Loucy (cell line): Measurements from ENCODE around the gene ZNF516.

Source experiments
- H2AFZ ChIP-seq: fragments of 200-600 bp; sonication (generic); 2 replicates; pipeline ENCODE4 v1.6.0; 2016; ENCODE audit warnings: antibody characterized with exemption, mild to moderate bottlenecking, low read length, moderate library complexity
- H3F3A ChIP-seq: fragments of 200-600 bp; 2 replicates; pipeline ENCODE4 v1.6.0; 2016; ENCODE audit warnings: antibody characterized with exemption, low read depth, mild to moderate bottlenecking
- H3K27me3 ChIP-seq: fragments of 200-600 bp; sonication (generic); 2 replicates; pipeline ENCODE4 v1.6.1; 2014; ENCODE audit warnings: low read length, mild to moderate bottlenecking; ENCODE audit not compliant: insufficient read depth, poor library complexity, severe bottlenecking
- H3K36me3 ChIP-seq: fragments of 200-600 bp; sonication (generic); 2 replicates; pipeline ENCODE4 v1.6.1; 2016; ENCODE audit warnings: low read length; ENCODE audit not compliant: insufficient read depth
- H3K4me1 ChIP-seq: fragments of 200-600 bp; sonication (generic); 2 replicates; pipeline ENCODE4 v1.5.1; 2014; ENCODE audit warnings: low read length, mild to moderate bottlenecking; ENCODE audit not compliant: insufficient read depth, poor library complexity, severe bottlenecking
- H3K4me2 ChIP-seq: fragments of 200-600 bp; sonication (generic); 2 replicates; pipeline ENCODE4 v1.6.0; 2014; ENCODE audit warnings: antibody characterized with exemption, low read length, low read depth, mild to moderate bottlenecking; ENCODE audit not compliant: poor library complexity, severe bottlenecking
- H3K4me3 ChIP-seq: fragments of 200-600 bp; sonication (generic); 2 replicates; pipeline ENCODE4 v1.5.1; 2014; ENCODE audit warnings: low read length, mild to moderate bottlenecking, mixed read lengths; ENCODE audit not compliant: poor library complexity, severe bottlenecking
- H3K79me2 ChIP-seq: fragments of 200-600 bp; sonication (generic); 2 replicates; pipeline ENCODE4 v1.6.1; 2014; ENCODE audit warnings: low read length; ENCODE audit not compliant: insufficient read depth
- H3K9ac ChIP-seq: fragments of 200-600 bp; sonication (generic); 2 replicates; pipeline ENCODE4 v1.6.0; 2014; ENCODE audit warnings: mild to moderate bottlenecking, low read depth, low read length, moderate library complexity; ENCODE audit not compliant: poor library complexity, severe bottlenecking
- H3K9me2 ChIP-seq: fragments of 200-600 bp; sonication (generic); replicated peaks from 2 replicates; pipeline ENCODE4 v1.6.1; 2016; ENCODE audit warnings: low read depth, low read length, mixed read lengths
- H3K9me3 ChIP-seq: fragments of 200-600 bp; sonication (generic); 2 replicates; pipeline ENCODE4 v1.6.1; 2014; ENCODE audit warnings: mild to moderate bottlenecking, antibody characterized with exemption, low read length, low read depth; ENCODE audit not compliant: insufficient read depth
- H4K20me1 ChIP-seq: fragments of 200-600 bp; sonication (generic); 2 replicates; pipeline ENCODE4 v1.6.0; 2014; ENCODE audit warnings: antibody characterized with exemption, low read length, mild to moderate bottlenecking; ENCODE audit not compliant: insufficient read depth, poor library complexity, severe bottlenecking
- CTCF ChIP-seq: fragments of 200-600 bp; sonication (generic); conservative IDR thresholded peaks from 2 replicates; pipeline ENCODE4 v1.5.1; 2014; ENCODE audit warnings: mild to moderate bottlenecking, antibody characterized with exemption, low read length
- EZH2phosphoT487 ChIP-seq: fragments of 200-600 bp; IDR thresholded peaks from 2 replicates; pipeline ENCODE4 v1.6.1; 2018; ENCODE audit warnings: antibody characterized with exemption, mild to moderate bottlenecking, moderate library complexity, borderline replicate concordance

The ZNF516 gene

DNA sequence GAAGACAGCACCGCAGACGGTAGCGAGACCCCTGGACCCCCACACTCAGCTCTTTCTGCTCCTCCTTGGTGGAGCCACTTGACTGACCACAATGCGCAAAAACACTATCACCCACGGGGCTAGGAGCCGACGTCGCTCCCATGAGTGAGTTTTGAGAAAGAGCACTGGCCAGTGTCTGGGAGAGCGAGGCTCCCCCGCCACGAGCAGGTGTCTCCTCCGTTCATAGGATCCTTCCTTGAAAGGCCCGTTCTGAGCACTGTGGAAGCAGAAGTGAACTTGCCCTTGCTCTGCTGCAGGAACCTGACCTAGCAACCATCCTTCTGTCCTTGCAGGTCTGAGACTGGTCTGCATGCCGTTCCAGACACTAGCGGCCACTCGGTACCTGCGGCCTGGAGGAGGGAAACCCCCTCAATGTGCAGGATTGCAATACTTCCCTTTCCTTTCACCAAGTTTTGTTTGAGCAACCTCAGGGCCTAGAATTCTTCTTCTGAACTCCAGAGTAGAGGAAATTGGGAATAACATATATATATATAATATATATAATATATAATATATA lies 12.9 kb upstream of the ZNF516 start:
- Histone ChIP-seq H3K9ac (no peak overlapping the region), H3K9me3 (no peaks in the 10 kb centered on the region), H2AFZ (no peak overlapping the region), H3K4me3 (no peak overlapping the region), H3K4me2 (no peak overlapping the region), H3F3A (no peaks in the 10 kb centered on the region), H3K36me3 (no peaks in the 10 kb centered on the region), H3K9me2 (no peaks in the 10 kb centered on the region), H3K27me3 (no peaks in the 10 kb centered on the region), H3K79me2 (no peaks in the 10 kb centered on the region), H4K20me1 (no peaks in the 10 kb centered on the region), H3K4me1 (no peaks in the 10 kb centered on the region)
- TF ChIP-seq CTCF (no peak), EZH2phosphoT487 (no peak)

GRCh38 chr18:76506974-76507764 lies 12.1 kb upstream of the ZNF516 start:
- no peak overlapping the region for H3K9ac ChIP-seq
- no peak for TF ChIP-seq EZH2phosphoT487
- TF ChIP-seq CTCF: no peak
- H3F3A ChIP-seq: no peaks in the 10 kb centered on the region
- H3K9me2 ChIP-seq: no peaks in the 10 kb centered on the region
- no peak overlapping the region for H3K4me2 ChIP-seq
- no peak overlapping the region for H3K4me3 ChIP-seq
- no peaks in the 10 kb centered on the region for H3K27me3 ChIP-seq
- H2AFZ ChIP-seq: no peak overlapping the region
- H3K36me3 ChIP-seq: no peaks in the 10 kb centered on the region
- no peaks in the 10 kb centered on the region for H4K20me1 ChIP-seq
- H3K79me2 ChIP-seq: no peaks in the 10 kb centered on the region
- H3K9me3 ChIP-seq: no peaks in the 10 kb centered on the region
- no peaks in the 10 kb centered on the region for H3K4me1 ChIP-seq

- Histone ChIP-seq H3K4me3 (no peak overlapping the region), H3K79me2 (no peaks in the 10 kb centered on the region), H3K27me3 (no peaks in the 10 kb centered on the region), H3K9me3 (no peaks in the 10 kb centered on the region), H3K9ac (no peak overlapping the region), H3K4me2 (no peak overlapping the region), H3K9me2 (no peaks in the 10 kb centered on the region), H3F3A (no peaks in the 10 kb centered on the region), H4K20me1 (no peaks in the 10 kb centered on the region), H3K4me1 (no peaks in the 10 kb centered on the region), H3K36me3 (no peaks in the 10 kb centered on the region), H2AFZ (no peak overlapping the region)
- TF ChIP-seq EZH2phosphoT487 (no peak), CTCF (no peak)
Measured at GRCh38 chr18:76506395-76506794, 11.4 kb upstream of the ZNF516 start.
